Upper lobe of left lung (tissue), 6 donors: ENCODE measurements around the gene EVL. TPM values are rescaled to one million over a fixed set of nuclear protein-coding genes. Genes with fewer than 3 reads are reported as not detected.
A peak's percentile ranks its signal among the peaks of the same experiment; 100 is the strongest.

Experiments
- ATAC-seq, 2 donors: fragments of 200-7000 bp; cut with Tn5 transposase; one replicate each; pipeline ENCODE4 v1.9.1; 2022; ENCODE audit warnings: mild to moderate bottlenecking in 2 of 2, moderate library complexity in 2 of 2; ENCODE audit not compliant: low FRiP score in 2 of 2
- DNase-seq, 2 donors: peaks; one replicate each; pipeline ENCODE4 v3.0.0-alpha.2; 2019 to 2020
- H3K27ac ChIP-seq, 4 donors: fragments of 200-600 bp; sonication (generic); one replicate each; pipeline ENCODE4 v1.5.1; 2016 to 2019
- H3K27me3 ChIP-seq, 4 donors: fragments of 200-600 bp; sonication (generic); one replicate each; pipeline ENCODE4 v1.5.1; 2017 to 2019
- H3K36me3 ChIP-seq, 4 donors: fragments of 200-600 bp; sonication (generic); one replicate each; pipeline ENCODE4 v1.5.1; 2016 to 2019
- H3K4me1 ChIP-seq, 4 donors: fragments of 200-600 bp; sonication (generic); one replicate each; pipeline ENCODE4 v1.5.1; 2018 to 2019
- H3K4me3 ChIP-seq, 4 donors: fragments of 200-600 bp; sonication (generic); one replicate each; pipeline ENCODE4 v1.5.1; 2017 to 2019; ENCODE audit warnings: mild to moderate bottlenecking in 2 of 4, moderate library complexity in 1 of 4
- H3K9me3 ChIP-seq, 4 donors: fragments of 200-600 bp; sonication (generic); one replicate each; pipeline ENCODE4 v1.5.1; 2018 to 2019
- EP300 ChIP-seq, 4 donors: sonication (generic); formaldehyde crosslinking; IDR thresholded peaks; one replicate each; pipeline ENCODE4 v1.5.1; 2017; ENCODE audit warnings: antibody characterized with exemption in 4 of 4, control low read depth in 2 of 4
- POLR2A ChIP-seq, 4 donors: fragments of 450-650 bp; IDR thresholded peaks; one replicate each; pipeline ENCODE4 v1.5.1; 2016 to 2017; ENCODE audit warnings: antibody characterized with exemption in 4 of 4, mild to moderate bottlenecking in 2 of 4
- POLR2AphosphoS5 ChIP-seq, 2 donors: sonication (generic); formaldehyde crosslinking; IDR thresholded peaks; one replicate each; pipeline ENCODE4 v1.5.1; 2017; ENCODE audit warnings: antibody characterized with exemption in 2 of 2
- whole genome bisulfite sequencing, 2 donors: methylation state at CpG; one replicate each; pipeline ENCODE4 v1.1.5; 2017 to 2018; 5-methylcytosine and 5-hydroxymethylcytosine counted together
- total RNA-seq, 6 donors: library from RNA; depleted of rRNA in 4 of 6; stranded (reverse); fragments of >200 nt in 4 of 6; gene quantifications; one replicate each; pipeline versions ENCODE4 v1.1.0 to v1.2.1, GENCODE V29; 2016 to 2021
- TF ChIP-seq, protein P1 (sequence below), 6 experiments: fragments of 450-650 bp in 4 of 6; fragments of 200-600 bp in 2 of 6; sonication (generic) in 2 of 6; IDR thresholded peaks; one replicate each; pipeline ENCODE4 v1.5.1; 2016 to 2019; ENCODE audit warnings: antibody characterized with exemption in 6 of 6
- donor health status: DM: no; HTN: no; CAD: no; lungs with moderate emphysema.
- donor health status: DM: no; HTN: yes; CAD: no; lungs with severe emphysema.

Gene EVL
- total RNA-seq, 6 donors from 2014 or later, result 69.6 to 222 (median 140) TPM

DNA sequence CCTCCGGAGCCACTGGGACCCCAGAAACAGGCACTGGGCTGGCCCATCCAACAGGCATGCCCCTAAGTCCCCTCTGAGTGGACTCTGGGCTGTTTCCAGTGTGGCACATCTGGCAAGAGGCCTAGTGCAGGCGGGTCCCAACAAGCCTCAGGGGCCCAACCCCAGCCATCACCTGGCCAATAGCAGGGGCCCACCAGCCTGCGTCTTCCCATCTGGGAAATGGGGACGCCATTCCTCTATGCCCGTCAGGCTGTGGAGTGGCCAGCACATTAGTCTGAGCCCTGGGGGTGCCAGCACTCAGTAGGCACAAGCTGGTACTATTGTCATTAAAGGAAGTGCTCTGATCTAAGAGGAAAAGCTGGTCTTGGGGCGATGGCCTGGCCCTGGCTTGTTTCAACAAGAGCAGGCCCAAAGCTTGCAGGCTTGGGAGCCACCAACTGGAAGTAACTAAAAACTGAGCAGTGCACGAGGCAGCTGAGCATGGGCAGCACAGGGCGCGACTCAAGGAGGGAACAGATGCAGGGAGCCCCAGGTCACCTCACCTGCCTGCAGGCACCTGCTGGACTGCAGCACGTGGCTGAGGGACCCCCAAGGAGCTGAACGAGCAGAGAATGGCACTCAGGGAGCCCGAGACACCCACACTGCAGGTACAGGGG lies 85.8 kb downstream of the EVL start:
- TF ChIP-seq EP300 (IDR thresholded peaks at IDR 0.05) (no peak), POLR2AphosphoS5 (IDR thresholded peaks at IDR 0.05) (no peak), POLR2A (IDR thresholded peaks at IDR 0.05) (no peak)
- TF ChIP-seq, protein P1, sequence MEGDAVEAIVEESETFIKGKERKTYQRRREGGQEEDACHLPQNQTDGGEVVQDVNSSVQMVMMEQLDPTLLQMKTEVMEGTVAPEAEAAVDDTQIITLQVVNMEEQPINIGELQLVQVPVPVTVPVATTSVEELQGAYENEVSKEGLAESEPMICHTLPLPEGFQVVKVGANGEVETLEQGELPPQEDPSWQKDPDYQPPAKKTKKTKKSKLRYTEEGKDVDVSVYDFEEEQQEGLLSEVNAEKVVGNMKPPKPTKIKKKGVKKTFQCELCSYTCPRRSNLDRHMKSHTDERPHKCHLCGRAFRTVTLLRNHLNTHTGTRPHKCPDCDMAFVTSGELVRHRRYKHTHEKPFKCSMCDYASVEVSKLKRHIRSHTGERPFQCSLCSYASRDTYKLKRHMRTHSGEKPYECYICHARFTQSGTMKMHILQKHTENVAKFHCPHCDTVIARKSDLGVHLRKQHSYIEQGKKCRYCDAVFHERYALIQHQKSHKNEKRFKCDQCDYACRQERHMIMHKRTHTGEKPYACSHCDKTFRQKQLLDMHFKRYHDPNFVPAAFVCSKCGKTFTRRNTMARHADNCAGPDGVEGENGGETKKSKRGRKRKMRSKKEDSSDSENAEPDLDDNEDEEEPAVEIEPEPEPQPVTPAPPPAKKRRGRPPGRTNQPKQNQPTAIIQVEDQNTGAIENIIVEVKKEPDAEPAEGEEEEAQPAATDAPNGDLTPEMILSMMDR (IDR thresholded peaks at IDR 0.05), result no peak
- peaks cover 0 to 11% (median 6%) of the 10 kb centered on the region in 4 donors for H3K9me3 ChIP-seq
- no peaks in the 10 kb centered on the region for H3K27me3 ChIP-seq
- H3K27ac ChIP-seq, result no peak overlapping the region
- H3K36me3 ChIP-seq, result no peaks in the 10 kb centered on the region
- peaks cover 16 to 38% (median 28%) of the 10 kb centered on the region in 4 donors for H3K4me1 ChIP-seq
- ATAC-seq, result no peak
- WGBS, 2 donors, result 66 to 85% methylated on average over 7 to 10 of the region's 12 CpGs
- no peak for DNase-seq
- no peak overlapping the region for H3K4me3 ChIP-seq

- Histone ChIP-seq H3K9me3 (peaks cover 0 to 11% (median 6%) of the 10 kb centered on the region in 4 donors), H3K27ac (no peak overlapping the region), H3K27me3 (no peaks in the 10 kb centered on the region), H3K36me3 (no peaks in the 10 kb centered on the region), H3K4me3 (no peak overlapping the region), H3K4me1 (peaks cover 13 to 34% (median 21%) of the 10 kb centered on the region in 4 donors)
- 86 to 92% methylated on average over 10 of the region's 10 CpGs for WGBS, 2 donors
- TF ChIP-seq, protein P1 (IDR thresholded peaks at IDR 0.05), result no peak
- no peak for TF ChIP-seq POLR2A (IDR thresholded peaks at IDR 0.05)
- TF ChIP-seq POLR2AphosphoS5 (IDR thresholded peaks at IDR 0.05), result no peak
- TF ChIP-seq EP300 (IDR thresholded peaks at IDR 0.05), result no peak
- ATAC-seq (no peak), DNase-seq (no peak)
These were observed 86.9 kb downstream of the EVL start for GRCh38 chr14:100152091-100152490.

DNA sequence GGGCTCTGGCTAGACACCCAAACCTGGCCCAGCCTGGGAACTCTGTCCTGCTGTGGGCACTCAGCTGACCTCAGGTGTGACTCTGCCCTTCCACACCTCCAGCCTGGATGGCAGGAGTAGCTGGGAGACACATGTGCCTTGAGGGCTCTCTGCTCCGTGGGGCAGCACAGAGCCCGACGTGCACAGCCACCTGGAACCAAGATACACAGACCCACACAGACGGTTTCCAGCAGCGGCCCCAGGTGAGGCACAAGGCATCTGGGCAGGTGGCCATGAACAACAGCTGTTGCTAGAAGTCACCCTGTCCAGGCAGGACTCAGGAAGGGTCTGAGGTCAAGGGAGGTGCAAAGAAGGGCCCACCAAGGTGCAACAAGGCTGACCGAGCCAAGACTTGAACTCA lies 88.3 kb downstream of the EVL start:
- no peaks in the 10 kb centered on the region for H3K36me3 ChIP-seq
- H3K27ac ChIP-seq, result no peak overlapping the region
- H3K27me3 ChIP-seq, result peaks cover 0 to under 1% (median 0%) of the 10 kb centered on the region in 4 donors
- H3K4me3 ChIP-seq, result no peak overlapping the region
- peaks cover 9 to 29% (median 18%) of the 10 kb centered on the region in 4 donors for H3K4me1 ChIP-seq
- H3K9me3 ChIP-seq, result peaks cover 0 to 11% (median 6%) of the 10 kb centered on the region in 4 donors
- ATAC-seq, result no peak
- 89 to 100% methylated on average over 1 to 6 of the region's 6 CpGs for WGBS, 2 donors
- TF ChIP-seq POLR2A (IDR thresholded peaks at IDR 0.05) (no peak), EP300 (IDR thresholded peaks at IDR 0.05) (no peak), POLR2AphosphoS5 (IDR thresholded peaks at IDR 0.05) (no peak)
- TF ChIP-seq, protein P1 (IDR thresholded peaks at IDR 0.05), result no peak
- DNase-seq, result no peak

DNA sequence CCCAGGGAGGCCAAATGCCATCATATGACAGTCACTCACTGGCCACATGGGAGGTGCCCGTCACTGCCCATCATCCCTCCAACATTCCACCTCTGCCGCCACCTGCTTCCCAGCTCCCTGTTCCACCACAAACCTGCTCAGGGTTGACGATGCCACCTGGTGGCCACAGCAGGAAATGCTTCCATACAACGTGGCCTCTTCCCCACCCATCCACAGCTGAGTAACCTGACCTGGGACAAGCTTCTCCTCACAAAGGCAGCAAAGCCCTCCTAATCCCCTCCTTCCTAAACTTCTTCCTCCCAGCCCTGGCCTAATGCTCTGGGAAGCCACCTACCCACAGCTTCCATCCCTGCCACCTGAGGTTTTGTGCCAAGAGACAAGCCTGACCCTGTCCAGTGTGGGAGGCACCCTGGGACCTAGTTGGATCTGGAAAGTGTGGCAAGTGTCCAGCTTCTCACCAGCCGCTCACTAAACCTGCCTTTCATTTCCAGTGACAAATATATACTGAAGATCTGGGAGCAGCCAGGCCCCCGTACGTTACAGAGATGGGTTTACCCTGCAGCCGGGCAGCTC lies 89.9 kb downstream of the EVL start:
- DNase-seq, result no peak

More for the DNA sequence above, 89.9 kb downstream of the EVL start:
- ATAC-seq, result no peak
- H3K4me1 ChIP-seq, result peaks cover 23 to 37% (median 29%) of the 10 kb centered on the region in 4 donors
- peak overlapping the region in 1 of 4 donors; percentile 19 for H3K27ac ChIP-seq
- no peaks in the 10 kb centered on the region for H3K36me3 ChIP-seq
- no peak overlapping the region for H3K4me3 ChIP-seq
- peaks cover 0 to 14% (median 11%) of the 10 kb centered on the region in 4 donors for H3K27me3 ChIP-seq
- TF ChIP-seq, protein P1 (IDR thresholded peaks at IDR 0.05), result peak in 5 of 6 experiments; percentile 39 to 74 (median 59)
- TF ChIP-seq POLR2AphosphoS5 (IDR thresholded peaks at IDR 0.05) (no peak), POLR2A (IDR thresholded peaks at IDR 0.05) (no peak), EP300 (IDR thresholded peaks at IDR 0.05) (no peak)
- peaks cover 0 to 11% (median 6%) of the 10 kb centered on the region in 4 donors for H3K9me3 ChIP-seq
- 74 to 76% methylated on average over 8 of the region's 8 CpGs for WGBS, 2 donors
